ENCODE results near the gene TMED7.

The TMED7 gene

GRCh38 chr5:115583474-115583873 lies 42.4 kb downstream of the TMED7 start:
- no peak for DNase-seq (ENCODE audit: low read depth in 2 of 2)

GRCh38 chr5:115580941-115581340 lies 44.9 kb downstream of the TMED7 start:
- no peak for DNase-seq (ENCODE audit: low read depth in 2 of 2)

- no peak for DNase-seq (ENCODE audit: low read depth in 2 of 2)
Observed at GRCh38 chr5:115579747-115580173, 46.1 kb downstream of the TMED7 start.

GRCh38 chr5:115579216-115579615 lies 46.6 kb downstream of the TMED7 start:
- DNase-seq (ENCODE audit: low read depth in 2 of 2) = no peak

- no peak for DNase-seq (ENCODE audit: low read depth in 2 of 2)
Observed at GRCh38 chr5:115578657-115579056, 47.2 kb downstream of the TMED7 start.

GRCh38 chr5:115577741-115578140 lies 48.1 kb downstream of the TMED7 start:
- no peak for DNase-seq (ENCODE audit: low read depth in 2 of 2)

GRCh38 chr5:115577329-115577728 lies 48.5 kb downstream of the TMED7 start:
- DNase-seq (ENCODE audit: low read depth in 2 of 2) = no peak

- DNase-seq (ENCODE audit: low read depth in 2 of 2) = no peak
Observed at GRCh38 chr5:115575167-115576070, 50.4 kb downstream of the TMED7 start.

- no peak for DNase-seq (ENCODE audit: low read depth in 2 of 2)
Observed at GRCh38 chr5:115573133-115573532, 52.7 kb downstream of the TMED7 start.

GRCh38 chr5:115571441-115571878 lies 54.4 kb downstream of the TMED7 start:
- no peak for DNase-seq (ENCODE audit: low read depth in 2 of 2)

GRCh38 chr5:115568668-115569067 lies 57.2 kb downstream of the TMED7 start:
- no peak for DNase-seq (ENCODE audit: low read depth in 2 of 2)

- no peak for DNase-seq (ENCODE audit: low read depth in 2 of 2)
Observed at GRCh38 chr5:115565233-115565632, 60.6 kb downstream of the TMED7 start.

All from stimulated activated CD4-positive, alpha-beta T cell treated with anti-CD3 and anti-CD28 coated beads, Interleukin-15, amount 100 ng/mL, for 48 hours (primary cell).